DND-41 (cell line): ENCODE results near the gene ERC2.

Experiments used
- CTCF ChIP-seq: IDR thresholded peaks from 2 replicates; pipeline ENCODE4 v1.5.1; 2012; ENCODE audit warnings: borderline replicate concordance, low read length, moderate library complexity, mild to moderate bottlenecking; ENCODE audit not compliant: poor library complexity, severe bottlenecking; ENCODE audit errors: extremely low read depth
- EZH2 ChIP-seq: IDR thresholded peaks from 3 replicates; pipeline ENCODE4 v1.6.1; 2012; ENCODE audit warnings: borderline replicate concordance, low read depth, mild to moderate bottlenecking, moderate library complexity, low read length, inconsistent platforms; ENCODE audit not compliant: severe bottlenecking

- TF ChIP-seq CTCF (no peak), EZH2 (no peak)
These were observed 750.8 kb downstream of the ERC2 start for GRCh38 chr3:55717481-55717880.
